Tibial nerve (tissue), 4 donors: ENCODE results near the gene LANCL2.

ENCODE experiments used
- CTCF ChIP-seq, 5 experiments: fragments of 200-600 bp in 3 of 5; fragments of 450-650 bp in 2 of 5; sonication (generic) in 3 of 5; IDR thresholded peaks; one replicate each; pipeline ENCODE4 v1.5.1; 2016 to 2019; ENCODE audit warnings: antibody characterized with exemption in 5 of 5, mild to moderate bottlenecking in 3 of 5, moderate library complexity in 2 of 5
- EP300 ChIP-seq, 2 donors: sonication (generic); formaldehyde crosslinking; IDR thresholded peaks; one replicate each; pipeline ENCODE4 v1.6.1; 2017; ENCODE audit warnings: antibody characterized with exemption in 2 of 2, mild to moderate bottlenecking in 1 of 2
- POLR2A ChIP-seq, 2 donors: fragments of 450-650 bp; IDR thresholded peaks; one replicate each; pipeline ENCODE4 v1.6.1; 2017; ENCODE audit warnings: antibody characterized with exemption in 2 of 2, mild to moderate bottlenecking in 2 of 2, moderate library complexity in 2 of 2

- TF ChIP-seq POLR2A (IDR thresholded peaks at IDR 0.05) (no peak), CTCF (IDR thresholded peaks at IDR 0.05) (no peak), EP300 (IDR thresholded peaks at IDR 0.05) (no peak)
Measured at GRCh38 chr7:55441002-55441401, 75.9 kb downstream of the LANCL2 start.
